Heart right ventricle (tissue), 16 donors: Measurements from ENCODE around the gene TSPAN9. TPM values are rescaled to one million over a fixed set of nuclear protein-coding genes. Genes with fewer than 3 reads are reported as not detected.

Experiments
- ATAC-seq, 8 donors: fragments of 200-7000 bp; cut with Tn5 transposase; one replicate each; pipeline ENCODE4 v1.9.1; 2020; ENCODE audit warnings: mild to moderate bottlenecking in 8 of 8, moderate library complexity in 8 of 8, moderate number of reproducible peaks in 1 of 8
- DNase-seq, 2 donors: peaks; one replicate each; pipeline ENCODE4 v3.0.0-alpha.2; 2020
- H3K27ac ChIP-seq, 10 donors: fragments of 200-600 bp; sonication (generic) in 2 of 10; one replicate each; pipeline versions ENCODE4 v1.5.0 to v1.8.0; 2020 to 2022; ENCODE audit warnings: mild to moderate bottlenecking in 3 of 10
- H3K27me3 ChIP-seq, 7 donors: fragments of 200-600 bp; one replicate each; pipeline ENCODE4 v1.8.0; 2021 to 2022; ENCODE audit warnings: mild to moderate bottlenecking in 2 of 7
- H3K36me3 ChIP-seq, 9 donors: fragments of 200-600 bp; sonication (generic) in 1 of 9; one replicate each; pipeline versions ENCODE4 v1.5.0 to v1.8.0; 2020 to 2022; ENCODE audit warnings: mild to moderate bottlenecking in 2 of 9
- H3K4me1 ChIP-seq, 9 donors: fragments of 200-600 bp; sonication (generic) in 1 of 9; one replicate each; pipeline versions ENCODE4 v1.5.0 to v1.8.0; 2020 to 2022; ENCODE audit warnings: mild to moderate bottlenecking in 4 of 9
- H3K4me3 ChIP-seq, 10 donors: fragments of 200-600 bp; sonication (generic) in 2 of 10; one replicate each; pipeline versions ENCODE4 v1.5.0 to v1.8.0; 2020 to 2022; ENCODE audit warnings: mild to moderate bottlenecking in 7 of 10, moderate library complexity in 2 of 10
- H3K9me3 ChIP-seq, 11 donors: fragments of 200-600 bp in 10 of 11; sonication (generic) in 2 of 11; one replicate each; pipeline versions ENCODE4 v1.5.0 to v1.8.0; 2013 to 2022; ENCODE audit warnings: mild to moderate bottlenecking in 2 of 11, control low read depth in 1 of 11, moderate library complexity in 1 of 11
- CTCF ChIP-seq, 9 donors: fragments of 200-600 bp; sonication (generic) in 2 of 9; IDR thresholded peaks; one replicate each; pipeline versions ENCODE4 v1.5.0 to v1.8.0; 2021 to 2022; ENCODE audit warnings: antibody characterized with exemption in 9 of 9, mild to moderate bottlenecking in 5 of 9, moderate library complexity in 1 of 9
- WGBS, 2 donors: extraction: QIAGEN DNeasy Blood & Tissue Kit; methylation state at CpG; one replicate each; pipeline ENCODE4 v1.1.7; 2013; ENCODE audit warnings: inconsistent platforms in 1 of 2; 5-methylcytosine and 5-hydroxymethylcytosine counted together
- intact Hi-C, 10 donors: fragments of 100-400 bp; cut with DNase I; formaldehyde crosslinking; loops; one replicate each; pipeline versions ENCODE4 v1.11.1 to v1.14.2; 2022
- polyA plus RNA-seq, 2 donors: library from polyadenylated mRNA; stranded (reverse); fragments of 200-250 nt; gene quantifications; one replicate each; pipeline ENCODE4 v1.2.3, GENCODE V29; 2013
- total RNA-seq, 10 donors: library from RNA; stranded (reverse); fragmentation: NEBNext Ultra II Directional in 3 of 10; extraction: Animal tissue kit (Norgen Biotek cat#: 25700) in 3 of 10; gene quantifications; one replicate each; pipeline versions ENCODE4 v1.2.1 to v1.2.4, GENCODE V29; 2021 to 2023
- donor health status: Arrhythmogenic right ventricular cardiomyopathy.
- donor health status: ischemic (EF 13 %, LVEDD 7.1; RV severe dilation, severe dysfunction).
- donor health status: healthy with polysubstance abuse.
- donor health status: DM: no; HTN: yes; CAD: no.
- donor health status: DM: no; HTN: no; CAD: no.
- donor health status: ischemic (EF 25% LVEDD 6.9; RV normal size, moderate dysfunction).
- donor health status: ischemic (EF 25% LVEDD 5.7; RV mildly dilated, moderate dysfunction).
- donor health status: healthy.
- donor health status: DM: yes; HTN: yes; CAD: no.
- donor health status: Ischemic cardiomyopathy.
- donor health status: ischemic (EF 35%, LVEDD 5.7; RV mildly dilated, moderate dysfunction).
- donor health status: nonischemic (EF 11% LVEDD 7.7; RV severe dilation, severe dysfunction).
- donor health status: DM: yes; HTN: yes; CAD: no.
- donor health status: PGD.
- donor health status: ischemic (EF 29% LVEDD 5.4; RV normal size, mild dysfunction).
- donor health status: nonischemic (EF 23%, LVEDD 6.1; RV moderate dilation, normal function).

The TSPAN9 gene
- total and polyA plus RNA-seq, 12 donors: 63.0 to 401 (median 251) TPM

GRCh38 chr12:3097836-3098235 lies 20.7 kb downstream of the TSPAN9 start:
- WGBS, 2 donors: 26 to 37% methylated on average over 9 of the region's 9 CpGs
- intact Hi-C loops: loop anchor here in 1 of 10 donors (2.0 kb wide), 1 partner anchor 19 kb away; no protein-coding TSS in a partner anchor
- peaks cover 14 to 73% (median 67%) of the 10 kb centered on the region in 9 donors for H3K4me1 ChIP-seq
- peak overlapping the region in 9 of 10 donors; percentile 62 to 90 (median 78) for H3K27ac ChIP-seq
- peaks cover 0 to 9% (median 0%) of the 10 kb centered on the region in 11 donors for H3K9me3 ChIP-seq
- peak; percentile 14 to 62 (median 48) for ATAC-seq
- no peaks in the 10 kb centered on the region for H3K27me3 ChIP-seq
- H3K4me3 ChIP-seq: peak overlapping the region in 6 of 10 donors; percentile 9 to 33 (median 16)
- peak in 1 of 2 donors; percentile 47 for DNase-seq
- peaks cover 0 to 2% (median 0%) of the 10 kb centered on the region in 9 donors for H3K36me3 ChIP-seq
- TF ChIP-seq CTCF (IDR thresholded peaks at IDR 0.05): no peak

- H3K4me1 ChIP-seq: peaks cover 18 to 77% (median 70%) of the 10 kb centered on the region in 9 donors
- peaks cover 0 to 9% (median 0%) of the 10 kb centered on the region in 11 donors for H3K9me3 ChIP-seq
- TF ChIP-seq CTCF (IDR thresholded peaks at IDR 0.05): no peak
- intact Hi-C loops: no loop called here
- H3K4me3 ChIP-seq: peak overlapping the region in 1 of 10 donors; percentile 33
- no peak for DNase-seq
- 63 to 64% methylated on average over 5 of the region's 5 CpGs for WGBS, 2 donors
- no peaks in the 10 kb centered on the region for H3K27me3 ChIP-seq
- H3K27ac ChIP-seq: peak overlapping the region in 9 of 10 donors; percentile 62 to 90 (median 78)
- peak in 1 of 8 donors; percentile 0 for ATAC-seq
- H3K36me3 ChIP-seq: no peaks in the 10 kb centered on the region
These were observed 21.3 kb downstream of the TSPAN9 start for GRCh38 chr12:3098436-3098835.

GRCh38 chr12:3099146-3099545 lies 22.0 kb downstream of the TSPAN9 start:
- Histone ChIP-seq H3K36me3 (no peaks in the 10 kb centered on the region), H3K4me1 (peaks cover 23 to 79% (median 74%) of the 10 kb centered on the region in 9 donors), H3K27me3 (no peaks in the 10 kb centered on the region), H3K4me3 (no peak overlapping the region), H3K27ac (peak overlapping the region in 6 of 10 donors; percentile 38 to 90 (median 80)), H3K9me3 (peaks cover 0 to 9% (median 0%) of the 10 kb centered on the region in 11 donors)
- ATAC-seq (no peak), DNase-seq (no peak)
- 92 to 97% methylated on average over 3 of the region's 3 CpGs for WGBS, 2 donors
- intact Hi-C loops: no loop called here
- no peak for TF ChIP-seq CTCF (IDR thresholded peaks at IDR 0.05)

- DNase-seq (no peak), ATAC-seq (no peak)
- Histone ChIP-seq H3K4me3 (no peak overlapping the region), H3K4me1 (peaks cover 34 to 96% (median 86%) of the 10 kb centered on the region in 9 donors), H3K36me3 (no peaks in the 10 kb centered on the region), H3K27me3 (no peaks in the 10 kb centered on the region), H3K27ac (peak overlapping the region in 7 of 10 donors; percentile 25 to 90 (median 44)), H3K9me3 (peaks cover 0 to 9% (median 0%) of the 10 kb centered on the region in 11 donors)
- intact Hi-C loops: no loop called here
- TF ChIP-seq CTCF (IDR thresholded peaks at IDR 0.05): no peak
- WGBS, 2 donors: 78 to 79% methylated on average over 10 of the region's 10 CpGs
These were observed 24.3 kb downstream of the TSPAN9 start for GRCh38 chr12:3101309-3102024.
